CD14-positive monocyte (primary cell): Measurements from ENCODE around the gene NPAT. TPM values are rescaled to one million over a fixed set of nuclear protein-coding genes. Genes with fewer than 3 reads are reported as not detected.
"Not testable (repeated sequence)": the region's sequence is repeated elsewhere in the genome, so short reads cannot be mapped to it uniquely, and the experiment has no call there.

Source experiments
- DNase-seq, 3 donors: peaks; one replicate each; pipeline ENCODE4 v3.0.0-alpha.2; 2011 to 2022
- H2AFZ ChIP-seq: 2 replicates; pipeline ENCODE4 v1.6.0; 2012; ENCODE audit warnings: mild to moderate bottlenecking, low read depth, low read length, inconsistent platforms; ENCODE audit not compliant: insufficient read depth, poor library complexity, severe bottlenecking
- H3K27ac ChIP-seq, 2 donors: 1 replicate in 1 of 2; 2 replicates in 1 of 2; pipeline ENCODE4 v1.5.1; 2012 to 2013; ENCODE audit warnings: low read length in 2 of 2, control low read depth in 1 of 2, inconsistent platforms in 1 of 2, low read depth in 1 of 2, mild to moderate bottlenecking in 1 of 2
- H3K27me3 ChIP-seq, 2 donors: one replicate each; pipeline versions ENCODE4 v1.6.0 to v1.6.1; 2011 to 2013; ENCODE audit warnings: low read length in 2 of 2; ENCODE audit not compliant: control insufficient read depth in 2 of 2, insufficient read depth in 2 of 2
- H3K36me3 ChIP-seq, 2 donors: replicated peaks in 1 of 2; 1 replicate in 1 of 2; 2 replicates in 1 of 2; pipeline versions ENCODE4 v1.5.1 to v1.6.1; 2012 to 2013; ENCODE audit warnings: low read length in 2 of 2, control low read depth in 1 of 2, inconsistent platforms in 1 of 2, mild to moderate bottlenecking in 1 of 2; ENCODE audit not compliant: insufficient read depth in 2 of 2, control insufficient read depth in 1 of 2
- H3K4me1 ChIP-seq, 2 donors: 1 replicate in 1 of 2; 2 replicates in 1 of 2; pipeline versions ENCODE4 v1.5.1 to v1.6.1; 2012 to 2013; ENCODE audit warnings: low read length in 2 of 2, control low read depth in 1 of 2, inconsistent platforms in 1 of 2, mild to moderate bottlenecking in 1 of 2, moderate library complexity in 1 of 2; ENCODE audit not compliant: insufficient read depth in 2 of 2, control insufficient read depth in 1 of 2
- H3K4me2 ChIP-seq: replicated peaks from 2 replicates; pipeline ENCODE3; 2012; ENCODE audit warnings: low read length, moderate library complexity, mild to moderate bottlenecking; ENCODE audit not compliant: poor library complexity, severe bottlenecking; ENCODE audit errors: extremely low read depth
- H3K4me3 ChIP-seq, 3 experiments: fragments of 200-600 bp in 1 of 3; sonication (generic) in 1 of 3; replicated peaks in 1 of 3; 1 replicate in 2 of 3; 2 replicates in 1 of 3; pipeline ENCODE4 v1.5.1; 2011 to 2013; ENCODE audit warnings: low read length in 3 of 3, mild to moderate bottlenecking in 3 of 3, control low read depth in 2 of 3, low read depth in 2 of 3, inconsistent platforms in 1 of 3, moderate library complexity in 1 of 3
- H3K79me2 ChIP-seq: 2 replicates; pipeline ENCODE4 v1.6.0; 2012; ENCODE audit warnings: mild to moderate bottlenecking, control low read depth, inconsistent platforms, low read length, moderate library complexity; ENCODE audit not compliant: insufficient read depth
- H3K9ac ChIP-seq: 2 replicates; pipeline ENCODE4 v1.6.0; 2017; ENCODE audit warnings: low read length, mild to moderate bottlenecking; ENCODE audit not compliant: insufficient read depth, poor library complexity, severe bottlenecking
- H3K9me3 ChIP-seq, 2 donors: replicated peaks in 1 of 2; 1 replicate in 1 of 2; 2 replicates in 1 of 2; pipeline versions ENCODE4 v1.5.1 to v1.6.1; 2012 to 2013; ENCODE audit warnings: low read length in 2 of 2, control low read depth in 1 of 2; ENCODE audit not compliant: control insufficient read depth in 1 of 2, insufficient read depth in 1 of 2
- H4K20me1 ChIP-seq: 2 replicates; pipeline ENCODE4 v1.6.0; 2012; ENCODE audit warnings: mild to moderate bottlenecking, low read length, control low read depth, moderate library complexity; ENCODE audit not compliant: insufficient read depth
- H3K27ac Mint-ChIP-seq, 7 donors: one replicate each; pipeline ENCODE4 v1.8.0; 2020; ENCODE audit warnings: mild to moderate bottlenecking in 7 of 7, mixed read lengths in 7 of 7, moderate library complexity in 6 of 7, inconsistent platforms in 2 of 7
- H3K27me3 Mint-ChIP-seq, 3 donors: one replicate each; pipeline ENCODE4 v1.8.0; 2021 to 2022; ENCODE audit warnings: low read depth in 3 of 3, mild to moderate bottlenecking in 3 of 3, mixed read lengths in 3 of 3, moderate library complexity in 3 of 3, inconsistent platforms in 1 of 3
- H3K36me3 Mint-ChIP-seq, 2 donors: one replicate each; pipeline ENCODE4 v1.8.0; 2020; ENCODE audit warnings: mixed read lengths in 2 of 2, inconsistent platforms in 1 of 2, mild to moderate bottlenecking in 1 of 2
- H3K4me1 Mint-ChIP-seq: one replicate; pipeline ENCODE4 v1.8.0; 2020; ENCODE audit warnings: mild to moderate bottlenecking, mixed read lengths
- H3K4me3 Mint-ChIP-seq, 2 donors: one replicate each; pipeline ENCODE4 v1.8.0; 2020; ENCODE audit warnings: mild to moderate bottlenecking in 2 of 2, mixed read lengths in 2 of 2, moderate library complexity in 1 of 2
- H3K9me3 Mint-ChIP-seq, 7 donors: one replicate each; pipeline ENCODE4 v1.8.0; 2020 to 2022; ENCODE audit warnings: mixed read lengths in 7 of 7, mild to moderate bottlenecking in 6 of 7, moderate library complexity in 6 of 7, inconsistent platforms in 2 of 7
- WGBS: methylation state at CpG from one replicate; pipeline ENCODE4 v1.1.5; 2013; ENCODE audit warnings: missing lambda C conversion rate; ENCODE audit not compliant: insufficient coverage; 5-methylcytosine and 5-hydroxymethylcytosine counted together
- intact Hi-C, 2 donors: fragments of 100-400 bp; cut with micrococcal nuclease; formaldehyde crosslinking; loops; one replicate each; pipeline versions ENCODE4 v1.15.0 to v1.15.1; 2023
- polyA plus RNA-seq, 3 donors: library from polyadenylated mRNA; depleted of rRNA in 1 of 3; unstranded in 2 of 3; stranded (reverse) in 1 of 3; fragments of 300-500 nt in 2 of 3; fragments of >200 nt in 1 of 3; fragmentation: Illumina TruSeq in 2 of 3; gene quantifications; 1 replicate in 2 of 3; 2 replicates in 1 of 3; pipeline ENCODE4 v1.2.3, GENCODE V29; 2012 to 2021
- TF ChIP-seq, protein P1 (sequence below): fragments of 200-600 bp; IDR thresholded peaks from one replicate; pipeline ENCODE4 v1.8.0; 2022; ENCODE audit warnings: antibody characterized with exemption, mild to moderate bottlenecking

Gene NPAT
- polyA plus RNA-seq, 3 donors: 3.7 to 5.0 (median 4.1) TPM

DNA sequence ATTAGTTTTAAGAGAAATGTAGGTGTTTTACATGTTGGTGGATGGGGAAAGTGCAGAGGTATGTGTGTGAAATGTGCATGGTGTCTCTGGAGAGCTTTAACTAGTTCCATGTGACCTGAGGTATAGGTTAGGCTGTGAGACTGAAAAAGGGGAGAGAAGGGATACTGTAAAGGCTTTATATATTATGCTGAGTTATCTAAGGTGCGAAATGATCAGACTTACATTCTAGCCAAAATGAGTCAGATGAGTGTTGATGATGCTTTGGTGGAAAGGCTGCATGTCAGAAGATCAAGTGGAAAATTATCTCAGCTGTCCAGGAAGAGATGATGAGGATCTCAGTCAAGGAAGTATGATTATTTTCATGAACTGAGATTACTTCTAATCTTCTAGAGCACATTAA lies 85.2 kb downstream of the NPAT start:
- Histone ChIP-seq H3K36me3 (peaks cover 34 to 81% of the 10 kb centered on the region in 2 donors), H3K27me3 (no peaks in the 10 kb centered on the region), H3K79me2 (no peaks in the 10 kb centered on the region), H3K4me2 (no peak overlapping the region), H3K4me3 (no peak overlapping the region), H3K4me1 (no peaks in the 10 kb centered on the region), H3K9me3 (no peaks in the 10 kb centered on the region), H3K9ac (no peak overlapping the region), H2AFZ (no peak overlapping the region), H4K20me1 (no peaks in the 10 kb centered on the region), H3K27ac (no peak overlapping the region)
- Mint-ChIP-seq H3K4me1 (no peaks in the 10 kb centered on the region), H3K27ac (no peak overlapping the region), H3K9me3 (no peaks in the 10 kb centered on the region), H3K4me3 (no peak overlapping the region), H3K36me3 (peaks cover 44 to 69% of the 10 kb centered on the region in 2 donors), H3K27me3 (no peaks in the 10 kb centered on the region)
- DNase-seq: no peak
- 86% methylated on average over 1 of the region's 1 CpG for WGBS
- intact Hi-C loops: no loop called here
- TF ChIP-seq, protein P1, sequence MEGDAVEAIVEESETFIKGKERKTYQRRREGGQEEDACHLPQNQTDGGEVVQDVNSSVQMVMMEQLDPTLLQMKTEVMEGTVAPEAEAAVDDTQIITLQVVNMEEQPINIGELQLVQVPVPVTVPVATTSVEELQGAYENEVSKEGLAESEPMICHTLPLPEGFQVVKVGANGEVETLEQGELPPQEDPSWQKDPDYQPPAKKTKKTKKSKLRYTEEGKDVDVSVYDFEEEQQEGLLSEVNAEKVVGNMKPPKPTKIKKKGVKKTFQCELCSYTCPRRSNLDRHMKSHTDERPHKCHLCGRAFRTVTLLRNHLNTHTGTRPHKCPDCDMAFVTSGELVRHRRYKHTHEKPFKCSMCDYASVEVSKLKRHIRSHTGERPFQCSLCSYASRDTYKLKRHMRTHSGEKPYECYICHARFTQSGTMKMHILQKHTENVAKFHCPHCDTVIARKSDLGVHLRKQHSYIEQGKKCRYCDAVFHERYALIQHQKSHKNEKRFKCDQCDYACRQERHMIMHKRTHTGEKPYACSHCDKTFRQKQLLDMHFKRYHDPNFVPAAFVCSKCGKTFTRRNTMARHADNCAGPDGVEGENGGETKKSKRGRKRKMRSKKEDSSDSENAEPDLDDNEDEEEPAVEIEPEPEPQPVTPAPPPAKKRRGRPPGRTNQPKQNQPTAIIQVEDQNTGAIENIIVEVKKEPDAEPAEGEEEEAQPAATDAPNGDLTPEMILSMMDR: no peak

DNA sequence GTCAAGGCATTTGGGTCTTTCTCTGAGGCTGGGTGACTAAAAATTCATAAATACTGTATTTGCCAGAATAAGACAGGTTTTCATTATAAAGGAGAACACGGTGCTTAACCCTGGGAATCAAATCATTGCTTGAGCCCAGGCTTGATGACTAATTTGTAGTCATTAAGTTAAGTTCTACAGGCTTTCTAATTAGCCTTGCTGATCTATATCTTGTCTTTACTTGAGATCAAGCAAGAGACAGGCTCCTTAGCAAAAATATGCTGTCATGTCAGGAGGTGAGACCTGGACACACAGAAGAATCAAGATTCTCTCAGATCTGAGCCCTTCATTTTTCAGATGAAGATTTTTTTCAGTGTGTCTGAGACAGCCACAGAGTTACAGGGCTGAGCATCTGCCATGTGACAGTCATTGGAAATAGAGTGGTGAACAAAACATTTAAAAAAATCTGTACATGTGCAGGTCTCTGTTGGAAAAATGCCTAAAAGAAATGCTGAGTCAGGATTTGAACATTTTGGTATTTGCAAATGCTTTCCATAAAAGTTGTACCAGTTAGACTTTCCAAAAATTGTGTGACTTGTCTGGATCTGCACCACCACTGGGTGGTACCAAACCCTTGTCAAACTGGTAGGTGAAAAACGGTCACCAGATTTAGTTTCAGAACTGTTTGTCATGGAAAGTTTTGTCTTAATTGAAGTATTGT lies 86.4 kb downstream of the NPAT start:
- Mint-ChIP-seq H3K4me1 (no peaks in the 10 kb centered on the region), H3K9me3 (no peaks in the 10 kb centered on the region), H3K4me3 (no peak overlapping the region), H3K36me3 (peaks cover 38 to 61% of the 10 kb centered on the region in 2 donors), H3K27ac (no peak overlapping the region), H3K27me3 (no peaks in the 10 kb centered on the region)
- no peaks in the 10 kb centered on the region for H3K79me2 ChIP-seq
- H3K9ac ChIP-seq: no peak overlapping the region
- peaks cover 27 to 75% of the 10 kb centered on the region in 2 donors for H3K36me3 ChIP-seq
- H3K4me3 ChIP-seq: no peak overlapping the region
- intact Hi-C loops: no loop called here
- H3K4me1 ChIP-seq: no peaks in the 10 kb centered on the region
- H2AFZ ChIP-seq: no peak overlapping the region
- no peak for DNase-seq
- no peaks in the 10 kb centered on the region for H4K20me1 ChIP-seq
- no peaks in the 10 kb centered on the region for H3K9me3 ChIP-seq
- no peak overlapping the region for H3K4me2 ChIP-seq
- TF ChIP-seq, protein P1: no peak
- 60% methylated on average over 1 of the region's 2 CpGs for WGBS
- no peak overlapping the region for H3K27ac ChIP-seq
- H3K27me3 ChIP-seq: no peaks in the 10 kb centered on the region

DNA sequence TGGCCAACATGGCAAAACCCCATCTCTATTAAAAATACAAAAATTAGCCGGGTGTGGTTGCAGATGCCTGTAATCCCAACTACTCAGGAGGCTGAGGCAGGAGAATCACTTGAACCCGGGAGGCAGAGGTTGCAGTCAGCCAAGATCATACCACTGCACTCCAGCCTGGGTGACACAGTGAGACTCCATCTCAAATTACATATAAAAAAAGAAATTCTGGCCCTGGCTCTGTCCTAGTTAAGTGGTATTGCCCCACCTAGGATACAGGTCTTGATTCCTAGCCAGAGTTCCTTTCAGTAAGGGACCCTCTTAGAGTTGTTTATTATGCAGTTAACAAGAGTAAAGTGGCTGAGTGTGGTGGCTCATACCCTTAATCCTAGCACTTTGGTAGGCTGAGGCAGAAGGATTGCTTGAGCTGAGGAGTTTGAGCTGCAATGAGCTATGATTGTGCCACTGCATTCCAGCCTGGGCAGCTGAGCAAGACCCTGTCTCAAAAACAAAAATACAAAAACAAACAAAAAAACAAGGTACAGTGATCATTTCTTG lies 89.4 kb downstream of the NPAT start:
- H3K36me3 Mint-ChIP-seq: peaks cover 29 to 53% of the 10 kb centered on the region in 2 donors
- H3K27me3 Mint-ChIP-seq, DNase-seq, H3K4me1 Mint-ChIP-seq, H3K4me1 ChIP-seq, H3K9ac ChIP-seq, H3K9me3 ChIP-seq, H3K79me2 ChIP-seq, intact Hi-C loops, H3K27ac ChIP-seq, H3K9me3 Mint-ChIP-seq, H3K4me3 Mint-ChIP-seq, H3K4me3 ChIP-seq, H4K20me1 ChIP-seq, H2AFZ ChIP-seq, H3K4me2 ChIP-seq, H3K27me3 ChIP-seq: not testable (repeated sequence)
- WGBS: no CpG with 5 or more reads among the region's 2 CpGs
- H3K27ac Mint-ChIP-seq: peak overlapping the region in 2 of 7 donors; percentile 69 to 71
- H3K36me3 ChIP-seq: peaks cover 17 to 50% of the 10 kb centered on the region in 2 donors
